Measurements from ENCODE around the gene ELANE. TPM values are rescaled to one million over a fixed set of nuclear protein-coding genes. Genes with fewer than 3 reads are reported as not detected.

Gene ELANE
- total RNA-seq, 2 experiments from 2014 or later: not detected

- no peaks in the 10 kb centered on the region for H3K9me2 ChIP-seq (ENCODE audit: insufficient read depth, low read length)
- H3K27ac ChIP-seq (ENCODE audit: low read depth, low read length, poor library complexity, severe bottlenecking): no peak overlapping the region
- ChIA-PET POLR2A (no interaction called here), CTCF (ENCODE audit: unreplicated experiment) (no interaction called here)
- BruUV-seq (replicated peaks): no TSS peak
- no peaks in the 10 kb centered on the region for H3K9me3 ChIP-seq (ENCODE audit: low read length)
- peaks cover 9% of the 10 kb centered on the region for H3K36me3 ChIP-seq (ENCODE audit: insufficient read depth, low read length)
- no peak overlapping the region for H2AFZ ChIP-seq (ENCODE audit: low read length)
- TF ChIP-seq, protein P1, sequence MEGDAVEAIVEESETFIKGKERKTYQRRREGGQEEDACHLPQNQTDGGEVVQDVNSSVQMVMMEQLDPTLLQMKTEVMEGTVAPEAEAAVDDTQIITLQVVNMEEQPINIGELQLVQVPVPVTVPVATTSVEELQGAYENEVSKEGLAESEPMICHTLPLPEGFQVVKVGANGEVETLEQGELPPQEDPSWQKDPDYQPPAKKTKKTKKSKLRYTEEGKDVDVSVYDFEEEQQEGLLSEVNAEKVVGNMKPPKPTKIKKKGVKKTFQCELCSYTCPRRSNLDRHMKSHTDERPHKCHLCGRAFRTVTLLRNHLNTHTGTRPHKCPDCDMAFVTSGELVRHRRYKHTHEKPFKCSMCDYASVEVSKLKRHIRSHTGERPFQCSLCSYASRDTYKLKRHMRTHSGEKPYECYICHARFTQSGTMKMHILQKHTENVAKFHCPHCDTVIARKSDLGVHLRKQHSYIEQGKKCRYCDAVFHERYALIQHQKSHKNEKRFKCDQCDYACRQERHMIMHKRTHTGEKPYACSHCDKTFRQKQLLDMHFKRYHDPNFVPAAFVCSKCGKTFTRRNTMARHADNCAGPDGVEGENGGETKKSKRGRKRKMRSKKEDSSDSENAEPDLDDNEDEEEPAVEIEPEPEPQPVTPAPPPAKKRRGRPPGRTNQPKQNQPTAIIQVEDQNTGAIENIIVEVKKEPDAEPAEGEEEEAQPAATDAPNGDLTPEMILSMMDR (conservative IDR thresholded peaks at IDR 0.05; ENCODE audit: low read length): no peak
- TF ChIP-seq EZH2phosphoT487 (IDR thresholded peaks at IDR 0.05; ENCODE audit: borderline replicate concordance, low read depth, low read length): no peak
- no peak overlapping the region for H3K4me3 ChIP-seq (ENCODE audit: low read depth, low read length, poor library complexity, severe bottlenecking)
- no peak for DNase-seq (ENCODE audit: low spot score)
- no peaks in the 10 kb centered on the region for H3K4me1 ChIP-seq (ENCODE audit: insufficient read depth, low read length, poor library complexity, severe bottlenecking)
- no peaks in the 10 kb centered on the region for H3K79me2 ChIP-seq (ENCODE audit: insufficient read depth, low read depth, low read length)
- intact Hi-C loops (cut with micrococcal nuclease; ENCODE audit: unreplicated experiment): no loop called here
- H3K4me2 ChIP-seq (ENCODE audit: low read length): no peak overlapping the region
- no peaks in the 10 kb centered on the region for H4K20me1 ChIP-seq (ENCODE audit: insufficient read depth, low read length)
Observed at GRCh38 chr19:821231-821824, 30.8 kb upstream of the ELANE start.

GRCh38 chr19:821825-822503, 30.1 kb upstream of the ELANE start, which contains the start of gene PLPPR3:
Gene PLPPR3, minus strand, starts transcription at chr19:821955. Its CDS starts 396 bp downstream, at chr19:821559.
- no TSS peak for BruUV-seq (replicated peaks)
- DNase-seq (ENCODE audit: low spot score): no peak
- ChIA-PET CTCF (ENCODE audit: unreplicated experiment) (no interaction called here), POLR2A (no interaction called here)
- Histone ChIP-seq H3K79me2 (ENCODE audit: insufficient read depth, low read depth, low read length) (no peaks in the 10 kb centered on the region), H3K9me2 (ENCODE audit: insufficient read depth, low read length) (no peaks in the 10 kb centered on the region), H3K4me2 (ENCODE audit: low read length) (no peak within 1 kb of the TSS), H3K4me1 (ENCODE audit: insufficient read depth, low read length, poor library complexity, severe bottlenecking) (no peaks in the 10 kb centered on the region), H3K4me3 (ENCODE audit: low read depth, low read length, poor library complexity, severe bottlenecking) (no peak within 1 kb of the TSS), H4K20me1 (ENCODE audit: insufficient read depth, low read length) (no peaks in the 10 kb centered on the region), H3K27ac (ENCODE audit: low read depth, low read length, poor library complexity, severe bottlenecking) (no peak within 1 kb of the TSS), H3K36me3 (ENCODE audit: insufficient read depth, low read length) (0 out of 2 replicates have a peak, but pooled peaks cover 5% of the 10 kb centered on the region), H3K9me3 (ENCODE audit: low read length) (no peaks in the 10 kb centered on the region), H2AFZ (ENCODE audit: low read length) (no peak within 1 kb of the TSS)
- TF ChIP-seq EZH2phosphoT487 (IDR thresholded peaks at IDR 0.05; ENCODE audit: borderline replicate concordance, low read depth, low read length): no peak
- TF ChIP-seq, protein P1 (conservative IDR thresholded peaks at IDR 0.05; ENCODE audit: low read length): no peak
- intact Hi-C loops (cut with micrococcal nuclease; ENCODE audit: unreplicated experiment): no loop called here

GRCh38 chr19:823565-824121, 28.5 kb upstream of the ELANE start:
- no peak overlapping the region for H3K4me2 ChIP-seq (ENCODE audit: low read length)
- BruUV-seq (replicated peaks): no TSS peak

More at GRCh38 chr19:823565-824121, 28.5 kb upstream of the ELANE start:
- H3K9me3 ChIP-seq (ENCODE audit: low read length): no peaks in the 10 kb centered on the region
- ChIA-PET CTCF (ENCODE audit: unreplicated experiment) (no interaction called here), POLR2A (no interaction called here)
- no peaks in the 10 kb centered on the region for H3K9me2 ChIP-seq (ENCODE audit: insufficient read depth, low read length)
- no peaks in the 10 kb centered on the region for H3K36me3 ChIP-seq (ENCODE audit: insufficient read depth, low read length)
- TF ChIP-seq EZH2phosphoT487 (IDR thresholded peaks at IDR 0.05; ENCODE audit: borderline replicate concordance, low read depth, low read length): no peak
- TF ChIP-seq, protein P1 (conservative IDR thresholded peaks at IDR 0.05; ENCODE audit: low read length): no peak
- H3K79me2 ChIP-seq (ENCODE audit: insufficient read depth, low read depth, low read length): no peaks in the 10 kb centered on the region
- no peak overlapping the region for H3K27ac ChIP-seq (ENCODE audit: low read depth, low read length, poor library complexity, severe bottlenecking)
- H4K20me1 ChIP-seq (ENCODE audit: insufficient read depth, low read length): no peaks in the 10 kb centered on the region
- H3K4me3 ChIP-seq (ENCODE audit: low read depth, low read length, poor library complexity, severe bottlenecking): no peak overlapping the region
- intact Hi-C loops (cut with micrococcal nuclease; ENCODE audit: unreplicated experiment): no loop called here
- DNase-seq (ENCODE audit: low spot score): no peak
- no peaks in the 10 kb centered on the region for H3K4me1 ChIP-seq (ENCODE audit: insufficient read depth, low read length, poor library complexity, severe bottlenecking)
- no peak overlapping the region for H2AFZ ChIP-seq (ENCODE audit: low read length)

Measured in OCI-LY7 (cell line).